Ishikawa (cell line): Measurements from ENCODE around the gene OAT.

Experiments
- CEBPB ChIP-seq: IDR thresholded peaks from 2 replicates; pipeline ENCODE4 v1.6.1; 2012
- EGR1 ChIP-seq: IDR thresholded peaks from 2 replicates; pipeline ENCODE4 v1.6.1; 2012
- EP300 ChIP-seq: IDR thresholded peaks from 2 replicates; pipeline ENCODE4 v1.6.1; 2012; ENCODE audit warnings: borderline replicate concordance
- FOXM1 ChIP-seq: IDR thresholded peaks from 2 replicates; pipeline ENCODE4 v1.6.1; 2012; ENCODE audit warnings: low read depth, borderline replicate concordance
- MAX ChIP-seq: IDR thresholded peaks from 2 replicates; pipeline ENCODE4 v1.6.1; 2012
- REST ChIP-seq: IDR thresholded peaks from 2 replicates; pipeline ENCODE4 v1.6.1; 2012; ENCODE audit warnings: low read depth, mild to moderate bottlenecking
- TAF1 ChIP-seq: IDR thresholded peaks from 2 replicates; pipeline ENCODE4 v1.6.1; 2012; ENCODE audit warnings: low read depth, mild to moderate bottlenecking
- USF1 ChIP-seq: IDR thresholded peaks from 2 replicates; pipeline ENCODE4 v1.6.1; 2012
- YY1 ChIP-seq: IDR thresholded peaks from 2 replicates; pipeline ENCODE4 v1.6.1; 2012; ENCODE audit warnings: low read depth

- TF ChIP-seq EP300 (no peak), REST (no peak), YY1 (no peak), TAF1 (no peak), CEBPB (no peak), EGR1 (no peak), USF1 (no peak), FOXM1 (no peak), MAX (no peak)
These were observed 11.3 kb downstream of the OAT start for GRCh38 chr10:124407456-124407855.
